Activated B cell treated with CpG ODN at 0.5 μM for 24 hours (primary cell): ENCODE data around the gene GABRG3. TPM values are rescaled to one million over a fixed set of nuclear protein-coding genes. Genes with fewer than 3 reads are reported as not detected.

Experiments
- ATAC-seq: fragments of 200-7000 bp; cut with Tn5 transposase; one replicate; pipeline ENCODE4 v1.10.0; 2021; ENCODE audit warnings: low read depth, mild to moderate bottlenecking, moderate library complexity
- CTCF ChIA-PET: fragments of 350-600 bp; sonication (Branson Sonifier 250); formaldehyde crosslinking; loops from one replicate; lab custom pipeline; 2021; ENCODE audit warnings: antibody characterized with exemption; lab: Charles Lee
- POLR2A ChIA-PET: fragments of 350-600 bp; sonication (Branson Sonifier 250); formaldehyde crosslinking; loops from one replicate; lab custom pipeline; 2021; ENCODE audit warnings: antibody characterized with exemption; lab: Charles Lee
- DNase-seq: peaks from one replicate; pipeline ENCODE4 v3.0.0; 2022
- H3K27ac Mint-ChIP-seq: one replicate; pipeline ENCODE4 v1.8.0; 2020; ENCODE audit warnings: mixed read lengths
- H3K27me3 Mint-ChIP-seq: one replicate; pipeline ENCODE4 v1.8.0; 2021; ENCODE audit warnings: mixed read lengths
- H3K36me3 Mint-ChIP-seq: one replicate; pipeline ENCODE4 v1.8.0; 2021; ENCODE audit warnings: low read depth, mixed read lengths
- H3K4me1 Mint-ChIP-seq: one replicate; pipeline ENCODE4 v1.8.0; 2021; ENCODE audit warnings: mixed read lengths
- H3K4me3 Mint-ChIP-seq: one replicate; pipeline ENCODE4 v1.8.0; 2020; ENCODE audit warnings: mild to moderate bottlenecking, mixed read lengths
- H3K9me3 Mint-ChIP-seq: one replicate; pipeline ENCODE4 v1.8.0; 2020; ENCODE audit warnings: mixed read lengths
- CTCF ChIP-seq: fragments of 200-600 bp; IDR thresholded peaks from one replicate; pipeline ENCODE4 v1.8.0; 2022; ENCODE audit warnings: antibody characterized with exemption, mild to moderate bottlenecking
- intact Hi-C: fragments of 100-400 bp; cut with micrococcal nuclease; formaldehyde crosslinking; loops from one replicate; pipeline ENCODE4 v1.15.1; 2024
- total RNA-seq: library from RNA; stranded (reverse); gene quantifications from 2 replicates; pipeline ENCODE4 v1.2.3, GENCODE V29; 2022

GABRG3 gene
- total RNA-seq, 1 donor from 2014 or later: not detected

GRCh38 chr15:27433604-27434003 lies 462.6 kb downstream of the GABRG3 start:
- DNase-seq (no peak), ATAC-seq (no peak)
- Mint-ChIP-seq H3K4me3 (no peak overlapping the region), H3K9me3 (peaks cover 20% of the 10 kb centered on the region), H3K27me3 (no peaks in the 10 kb centered on the region), H3K27ac (no peak overlapping the region), H3K4me1 (no peaks in the 10 kb centered on the region), H3K36me3 (no peaks in the 10 kb centered on the region)
- ChIA-PET CTCF (no interaction called here), POLR2A (no interaction called here)
- intact Hi-C loops: no loop called here
- no peak for TF ChIP-seq CTCF

- Mint-ChIP-seq H3K27me3 (no peaks in the 10 kb centered on the region), H3K36me3 (no peaks in the 10 kb centered on the region), H3K4me1 (no peaks in the 10 kb centered on the region), H3K9me3 (peaks cover 19% of the 10 kb centered on the region), H3K4me3 (no peak overlapping the region), H3K27ac (no peak overlapping the region)
- intact Hi-C loops: no loop called here
- TF ChIP-seq CTCF: no peak
- POLR2A ChIA-PET: no interaction called here
- ATAC-seq: no peak
- CTCF ChIA-PET: no interaction called here
- no peak for DNase-seq
Observed at GRCh38 chr15:27438403-27439375, 467.7 kb downstream of the GABRG3 start.

- no peak for ATAC-seq
- H3K4me3 Mint-ChIP-seq: no peak overlapping the region
- H3K9me3 Mint-ChIP-seq: peaks cover 13% of the 10 kb centered on the region
- H3K4me1 Mint-ChIP-seq: no peaks in the 10 kb centered on the region
- ChIA-PET POLR2A (no interaction called here), CTCF (no interaction called here)
- H3K27ac Mint-ChIP-seq: no peak overlapping the region
- H3K27me3 Mint-ChIP-seq: no peaks in the 10 kb centered on the region
- H3K36me3 Mint-ChIP-seq: no peaks in the 10 kb centered on the region
- no peak for DNase-seq
- intact Hi-C loops: no loop called here
- TF ChIP-seq CTCF: no peak
Observed at GRCh38 chr15:27441120-27441519, 470.1 kb downstream of the GABRG3 start.

- no peaks in the 10 kb centered on the region for H3K27me3 Mint-ChIP-seq
- ChIA-PET POLR2A (no interaction called here), CTCF (no interaction called here)
- H3K4me3 Mint-ChIP-seq: no peak overlapping the region
- no peaks in the 10 kb centered on the region for H3K36me3 Mint-ChIP-seq
- no peak overlapping the region for H3K27ac Mint-ChIP-seq
- no peak for DNase-seq
- no peak for ATAC-seq
- H3K4me1 Mint-ChIP-seq: no peaks in the 10 kb centered on the region
- peaks cover 16% of the 10 kb centered on the region for H3K9me3 Mint-ChIP-seq
- intact Hi-C loops: no loop called here
- TF ChIP-seq CTCF: no peak
Observed at GRCh38 chr15:27448234-27448633, 477.3 kb downstream of the GABRG3 start.

GRCh38 chr15:27448986-27449385 lies 478.0 kb downstream of the GABRG3 start:
- intact Hi-C loops: no loop called here
- CTCF ChIA-PET: no interaction called here
- TF ChIP-seq CTCF: no peak
- H3K9me3 Mint-ChIP-seq: peaks cover 16% of the 10 kb centered on the region
- no peaks in the 10 kb centered on the region for H3K36me3 Mint-ChIP-seq
- no peaks in the 10 kb centered on the region for H3K27me3 Mint-ChIP-seq
- H3K27ac Mint-ChIP-seq: no peak overlapping the region
- no peak overlapping the region for H3K4me3 Mint-ChIP-seq
- POLR2A ChIA-PET: no interaction called here
- H3K4me1 Mint-ChIP-seq: no peaks in the 10 kb centered on the region
- no peak for DNase-seq
- no peak for ATAC-seq
